Occipital lobe (tissue), 1 donor: ENCODE results near the gene APOBR. TPM values are rescaled to one million over a fixed set of nuclear protein-coding genes. Genes with fewer than 3 reads are reported as not detected.

Experiments used
- total RNA-seq: library from RNA; depleted of rRNA; stranded (reverse); fragments of >200 nt; gene quantifications from one replicate; pipeline ENCODE4 v1.2.3, GENCODE V29; 2014

Gene APOBR
- total RNA-seq, 1 donor from 2014 or later, result not detected

Other genes starting within 250 kb of the APOBR start
- gene SBK1, start 202.1 kb upstream of the APOBR start, total RNA-seq, result 19.5 TPM
- gene NPIPB6, start 131.1 kb upstream of the APOBR start, total RNA-seq, result not detected
- 60.4 TPM for gene EIF3CL, start 90.8 kb upstream of the APOBR start, total RNA-seq
- not detected for gene NPIPB7, start 22.3 kb upstream of the APOBR start, total RNA-seq
- 19.3 TPM for gene CLN3, start 2.6 kb upstream of the APOBR start, total RNA-seq
- gene IL27, start 12.2 kb downstream of the APOBR start, total RNA-seq, result not detected
- 0.16 TPM for gene NUPR1, start 44.3 kb downstream of the APOBR start, total RNA-seq
- gene SGF29, start 59.3 kb downstream of the APOBR start, total RNA-seq, result 10.8 TPM
- not detected for gene SULT1A2, start 102.4 kb downstream of the APOBR start, total RNA-seq
- 7.3 TPM for gene SULT1A1, start 115.4 kb downstream of the APOBR start, total RNA-seq
- not detected for gene NPIPB8, start 143.4 kb downstream of the APOBR start, total RNA-seq
- 93.7 TPM for gene EIF3C, start 216.8 kb downstream of the APOBR start, total RNA-seq